T follicular helper cell (primary cell): ENCODE results near the gene PAX8.
"Not testable (repeated sequence)": the region's sequence is repeated elsewhere in the genome, so short reads cannot be mapped to it uniquely, and the experiment has no call there.

Source experiments
- DNase-seq: peaks from one replicate; pipeline ENCODE4 v3.0.0-alpha.2; 2020; ENCODE audit warnings: low read depth
- total RNA-seq, 2 experiments: gene quantifications; one replicate each; lab custom pipeline; 2026; lab: John Stamatoyannopoulos, UW

Gene PAX8
- total RNA-seq = 0.61 to 1.5 reads per million in 2 experiments

- DNase-seq = no peak
Measured at GRCh38 chr2:113278742-113279139, at the start of gene PAX8. TSS of gene PAX8 (minus strand) at chr2:113278921. CDS start at chr2:113278394, 527 bp downstream.

- DNase-seq = no peak
Measured at GRCh38 chr2:113328043-113328442, 49.3 kb upstream of the PAX8 start.

GRCh38 chr2:113325161-113325731 lies 46.5 kb upstream of the PAX8 start:
- not testable (repeated sequence) for DNase-seq

GRCh38 chr2:113324684-113325160 lies 46.0 kb upstream of the PAX8 start:
- DNase-seq = peak; percentile 6

- not testable (repeated sequence) for DNase-seq
Measured at GRCh38 chr2:113323129-113323528, 44.4 kb upstream of the PAX8 start.

- DNase-seq = not testable (repeated sequence)
Measured at GRCh38 chr2:113320106-113320505, 41.4 kb upstream of the PAX8 start.

- not testable (repeated sequence) for DNase-seq
Measured at GRCh38 chr2:113318941-113319340, 40.2 kb upstream of the PAX8 start.

- no peak for DNase-seq
Measured at GRCh38 chr2:113316085-113316484, 37.4 kb upstream of the PAX8 start.

- DNase-seq = not testable (repeated sequence)
Measured at GRCh38 chr2:113314663-113315062, 35.9 kb upstream of the PAX8 start.

- DNase-seq = not testable (repeated sequence)
Measured at GRCh38 chr2:113314176-113314575, 35.5 kb upstream of the PAX8 start.

GRCh38 chr2:113311781-113312180 lies 33.1 kb upstream of the PAX8 start:
- not testable (repeated sequence) for DNase-seq

GRCh38 chr2:113311191-113311590 lies 32.5 kb upstream of the PAX8 start:
- not testable (repeated sequence) for DNase-seq

GRCh38 chr2:113309655-113310387 lies 31.1 kb upstream of the PAX8 start:
- DNase-seq = no peak

GRCh38 chr2:113308784-113309183 lies 30.1 kb upstream of the PAX8 start:
- DNase-seq = not testable (repeated sequence)

- not testable (repeated sequence) for DNase-seq
Measured at GRCh38 chr2:113306207-113306606, 27.5 kb upstream of the PAX8 start.

- not testable (repeated sequence) for DNase-seq
Measured at GRCh38 chr2:113305749-113306148, 27.0 kb upstream of the PAX8 start.

GRCh38 chr2:113305146-113305545 lies 26.4 kb upstream of the PAX8 start:
- DNase-seq = no peak

- DNase-seq = no peak
Measured at GRCh38 chr2:113304702-113305101, 26.0 kb upstream of the PAX8 start.

GRCh38 chr2:113302216-113302980 lies 23.7 kb upstream of the PAX8 start:
- not testable (repeated sequence) for DNase-seq

GRCh38 chr2:113300281-113300680 lies 21.6 kb upstream of the PAX8 start:
- DNase-seq = no peak

GRCh38 chr2:113298176-113298575 lies 19.5 kb upstream of the PAX8 start:
- DNase-seq = no peak

- peak; percentile 6 for DNase-seq
Measured at GRCh38 chr2:113297590-113297989, 18.9 kb upstream of the PAX8 start.
